ENCODE results near the gene PREX1.

GRCh38 chr20:48835390-48835789 lies 7.6 kb upstream of the PREX1 start:
- no peak for TF ChIP-seq POLR2A (IDR thresholded peaks at IDR 0.05)
- TF ChIP-seq, protein P1, sequence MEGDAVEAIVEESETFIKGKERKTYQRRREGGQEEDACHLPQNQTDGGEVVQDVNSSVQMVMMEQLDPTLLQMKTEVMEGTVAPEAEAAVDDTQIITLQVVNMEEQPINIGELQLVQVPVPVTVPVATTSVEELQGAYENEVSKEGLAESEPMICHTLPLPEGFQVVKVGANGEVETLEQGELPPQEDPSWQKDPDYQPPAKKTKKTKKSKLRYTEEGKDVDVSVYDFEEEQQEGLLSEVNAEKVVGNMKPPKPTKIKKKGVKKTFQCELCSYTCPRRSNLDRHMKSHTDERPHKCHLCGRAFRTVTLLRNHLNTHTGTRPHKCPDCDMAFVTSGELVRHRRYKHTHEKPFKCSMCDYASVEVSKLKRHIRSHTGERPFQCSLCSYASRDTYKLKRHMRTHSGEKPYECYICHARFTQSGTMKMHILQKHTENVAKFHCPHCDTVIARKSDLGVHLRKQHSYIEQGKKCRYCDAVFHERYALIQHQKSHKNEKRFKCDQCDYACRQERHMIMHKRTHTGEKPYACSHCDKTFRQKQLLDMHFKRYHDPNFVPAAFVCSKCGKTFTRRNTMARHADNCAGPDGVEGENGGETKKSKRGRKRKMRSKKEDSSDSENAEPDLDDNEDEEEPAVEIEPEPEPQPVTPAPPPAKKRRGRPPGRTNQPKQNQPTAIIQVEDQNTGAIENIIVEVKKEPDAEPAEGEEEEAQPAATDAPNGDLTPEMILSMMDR (IDR thresholded peaks at IDR 0.05), result no peak

Measured in vagina (tissue), 2 donors.